Measurements from ENCODE around the gene PPP1R14D.

GRCh38 chr15:40796041-40796440 lies 32.5 kb downstream of the PPP1R14D start:
- TF ChIP-seq, protein P1, sequence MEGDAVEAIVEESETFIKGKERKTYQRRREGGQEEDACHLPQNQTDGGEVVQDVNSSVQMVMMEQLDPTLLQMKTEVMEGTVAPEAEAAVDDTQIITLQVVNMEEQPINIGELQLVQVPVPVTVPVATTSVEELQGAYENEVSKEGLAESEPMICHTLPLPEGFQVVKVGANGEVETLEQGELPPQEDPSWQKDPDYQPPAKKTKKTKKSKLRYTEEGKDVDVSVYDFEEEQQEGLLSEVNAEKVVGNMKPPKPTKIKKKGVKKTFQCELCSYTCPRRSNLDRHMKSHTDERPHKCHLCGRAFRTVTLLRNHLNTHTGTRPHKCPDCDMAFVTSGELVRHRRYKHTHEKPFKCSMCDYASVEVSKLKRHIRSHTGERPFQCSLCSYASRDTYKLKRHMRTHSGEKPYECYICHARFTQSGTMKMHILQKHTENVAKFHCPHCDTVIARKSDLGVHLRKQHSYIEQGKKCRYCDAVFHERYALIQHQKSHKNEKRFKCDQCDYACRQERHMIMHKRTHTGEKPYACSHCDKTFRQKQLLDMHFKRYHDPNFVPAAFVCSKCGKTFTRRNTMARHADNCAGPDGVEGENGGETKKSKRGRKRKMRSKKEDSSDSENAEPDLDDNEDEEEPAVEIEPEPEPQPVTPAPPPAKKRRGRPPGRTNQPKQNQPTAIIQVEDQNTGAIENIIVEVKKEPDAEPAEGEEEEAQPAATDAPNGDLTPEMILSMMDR (IDR thresholded peaks at IDR 0.05), result no peak
- TF ChIP-seq POLR2A (IDR thresholded peaks at IDR 0.05), result no peak
